H9 (cell line): Measurements from ENCODE around the gene SLC25A4. TPM values are rescaled to one million over a fixed set of nuclear protein-coding genes. Genes with fewer than 3 reads are reported as not detected.

Source experiments
- DNase-seq: peaks from one replicate; pipeline ENCODE4 v3.0.0-alpha.2; 2017
- H2AFZ ChIP-seq: one replicate; pipeline ENCODE4 v1.6.1; 2013; ENCODE audit warnings: mild to moderate bottlenecking, low read length, control low read depth, moderate library complexity
- H2AK5ac ChIP-seq: 2 replicates; pipeline ENCODE4 v1.6.1; 2013; ENCODE audit warnings: low read length, control low read depth, mixed read lengths; ENCODE audit not compliant: insufficient read length
- H2BK120ac ChIP-seq: one replicate; pipeline ENCODE4 v1.6.1; 2013; ENCODE audit warnings: low read depth, mild to moderate bottlenecking, low read length, control low read depth, inconsistent platforms; ENCODE audit not compliant: poor library complexity, severe bottlenecking
- H2BK12ac ChIP-seq: 2 replicates; pipeline ENCODE4 v1.6.1; 2013; ENCODE audit warnings: low read length, control low read depth, mixed read lengths, low read depth; ENCODE audit not compliant: insufficient read length
- H2BK15ac ChIP-seq: 2 replicates; pipeline ENCODE4 v1.6.1; 2013; ENCODE audit warnings: low read depth, low read length, control low read depth
- H2BK20ac ChIP-seq: one replicate; pipeline ENCODE4 v1.6.1; 2013; ENCODE audit warnings: low read depth, mild to moderate bottlenecking, low read length, control low read depth, inconsistent platforms; ENCODE audit not compliant: poor library complexity, severe bottlenecking
- H2BK5ac ChIP-seq: 2 replicates; pipeline ENCODE4 v1.6.1; 2013; ENCODE audit warnings: low read length, control low read depth, mixed read lengths; ENCODE audit not compliant: insufficient read length
- H3K14ac ChIP-seq: 2 replicates; pipeline ENCODE4 v1.6.1; 2013; ENCODE audit warnings: low read length, control low read depth; ENCODE audit not compliant: insufficient read depth
- H3K18ac ChIP-seq: 2 replicates; pipeline ENCODE4 v1.6.1; 2013; ENCODE audit warnings: low read depth, mild to moderate bottlenecking, mixed read lengths, low read length, control low read depth; ENCODE audit not compliant: insufficient read length
- H3K23ac ChIP-seq: 2 replicates; pipeline ENCODE4 v1.6.1; 2013; ENCODE audit warnings: low read length, control low read depth, mixed read lengths, low read depth; ENCODE audit not compliant: insufficient read length
- H3K23me2 ChIP-seq: 2 replicates; pipeline ENCODE4 v1.6.1; 2013; ENCODE audit warnings: low read depth, mild to moderate bottlenecking, mixed read lengths, low read length, control low read depth; ENCODE audit not compliant: insufficient read length, poor library complexity, severe bottlenecking
- H3K27ac ChIP-seq: 2 replicates; pipeline ENCODE4 v1.5.1; 2013; ENCODE audit warnings: low read length, control low read depth, mixed read lengths, low read depth; ENCODE audit not compliant: insufficient read length
- H3K27me3 ChIP-seq: 2 replicates; pipeline ENCODE4 v1.6.1; 2013; ENCODE audit warnings: low read length, control low read depth, inconsistent platforms; ENCODE audit not compliant: insufficient read depth
- H3K4ac ChIP-seq: 2 replicates; pipeline ENCODE4 v1.6.1; 2013; ENCODE audit warnings: low read depth, mild to moderate bottlenecking, control low read depth, inconsistent platforms, low read length, moderate library complexity
- H3K4me1 ChIP-seq: 2 replicates; pipeline ENCODE4 v1.6.1; 2013; ENCODE audit warnings: low read length, control low read depth, inconsistent platforms; ENCODE audit not compliant: insufficient read depth
- H3K4me2 ChIP-seq: 2 replicates; pipeline ENCODE4 v1.6.1; 2013; ENCODE audit warnings: low read length, control low read depth, mixed read lengths; ENCODE audit not compliant: insufficient read length, insufficient read depth
- H3K56ac ChIP-seq: 2 replicates; pipeline ENCODE4 v1.6.1; 2013; ENCODE audit warnings: low read depth, mild to moderate bottlenecking, mixed read lengths, low read length, control low read depth; ENCODE audit not compliant: insufficient read length
- H3K79me1 ChIP-seq: 2 replicates; pipeline ENCODE4 v1.6.1; 2013; ENCODE audit warnings: low read depth, mild to moderate bottlenecking, moderate library complexity, low read length, control low read depth, inconsistent platforms; ENCODE audit not compliant: insufficient read depth, poor library complexity, severe bottlenecking
- H3K79me2 ChIP-seq: 2 replicates; pipeline ENCODE4 v1.6.1; 2013; ENCODE audit warnings: low read length, control low read depth, inconsistent platforms; ENCODE audit not compliant: insufficient read depth
- H3K9ac ChIP-seq: 2 replicates; pipeline ENCODE4 v1.6.1; 2013; ENCODE audit warnings: low read length, control low read depth, mixed read lengths; ENCODE audit not compliant: insufficient read length; ENCODE audit errors: extremely low read depth
- H3K9me3 ChIP-seq: one replicate; pipeline ENCODE4 v1.6.1; 2013; ENCODE audit warnings: low read depth, low read length, inconsistent platforms; ENCODE audit not compliant: control insufficient read depth
- H3T11ph ChIP-seq: one replicate; pipeline ENCODE4 v1.6.1; 2013; ENCODE audit warnings: mild to moderate bottlenecking, low read length, control low read depth, inconsistent platforms
- H4K20me1 ChIP-seq: one replicate; pipeline ENCODE4 v1.6.1; 2013; ENCODE audit not compliant: control insufficient read depth, insufficient read length, insufficient read depth
- H4K5ac ChIP-seq: 2 replicates; pipeline ENCODE4 v1.6.1; 2013; ENCODE audit warnings: low read depth, mild to moderate bottlenecking, mixed read lengths, low read length, control low read depth; ENCODE audit not compliant: insufficient read length
- H4K8ac ChIP-seq: replicated peaks from 2 replicates; pipeline ENCODE4 v1.6.1; 2013; ENCODE audit warnings: low read length, control low read depth, mixed read lengths, low read depth; ENCODE audit not compliant: insufficient read length
- H4K91ac ChIP-seq: 2 replicates; pipeline ENCODE4 v1.6.1; 2013; ENCODE audit warnings: low read depth, mild to moderate bottlenecking, moderate library complexity, mixed read lengths, low read length, control low read depth; ENCODE audit not compliant: insufficient read length
- H3K27ac Mint-ChIP-seq, 3 experiments: 2 replicates in 2 of 3; 3 replicates in 1 of 3; pipeline ENCODE4 v1.8.0; 2020 to 2021; ENCODE audit warnings: mixed read lengths in 3 of 3, mild to moderate bottlenecking in 1 of 3, moderate library complexity in 1 of 3
- H3K27me3 Mint-ChIP-seq: 2 replicates; pipeline ENCODE4 v1.8.0; 2021; ENCODE audit warnings: low read depth, mild to moderate bottlenecking, moderate library complexity, mixed read lengths
- H3K36me3 Mint-ChIP-seq, 3 experiments: 2 replicates in 2 of 3; 3 replicates in 1 of 3; pipeline ENCODE4 v1.8.0; 2020 to 2021; ENCODE audit warnings: low read depth in 3 of 3, mixed read lengths in 3 of 3; ENCODE audit not compliant: insufficient read depth in 1 of 3
- H3K4me1 Mint-ChIP-seq, 2 experiments: 2 replicates each; pipeline ENCODE4 v1.8.0; 2020; ENCODE audit warnings: mixed read lengths in 2 of 2
- H3K4me3 Mint-ChIP-seq, 2 experiments: 2 replicates in 1 of 2; 3 replicates in 1 of 2; pipeline ENCODE4 v1.8.0; 2020 to 2021; ENCODE audit warnings: mild to moderate bottlenecking in 2 of 2, mixed read lengths in 2 of 2, moderate library complexity in 1 of 2
- H3K9me3 Mint-ChIP-seq, 2 experiments: 2 replicates in 1 of 2; 3 replicates in 1 of 2; pipeline ENCODE4 v1.8.0; 2020; ENCODE audit warnings: mild to moderate bottlenecking in 2 of 2, mixed read lengths in 2 of 2, moderate library complexity in 1 of 2
- WGBS: extraction: QIAGEN DNeasy Blood & Tissue Kit; methylation state at CpG from one replicate; pipeline ENCODE4 v1.1.7; 2013; ENCODE audit warnings: missing lambda C conversion rate, low lambda C conversion rate, mixed read lengths; ENCODE audit not compliant: insufficient read length; ENCODE audit errors: extremely low coverage; 5-methylcytosine and 5-hydroxymethylcytosine counted together
- total RNA-seq: library from RNA; stranded (reverse); gene quantifications from 2 replicates; pipeline ENCODE4 v1.2.1, GENCODE V29; 2021
- TF ChIP-seq, protein P1 (sequence below): fragments of 200-600 bp; sonication (generic); conservative IDR thresholded peaks from 3 replicates; pipeline ENCODE4 v1.8.0; 2021; ENCODE audit warnings: antibody characterized with exemption, mild to moderate bottlenecking

Gene SLC25A4
- total RNA-seq, 1 experiment from 2014 or later: 54.4 TPM

- Histone ChIP-seq H3K9ac (no peak overlapping the region), H2BK12ac (no peak overlapping the region)
Observed at GRCh38 chr4:185128272-185129119, 14.6 kb upstream of the SLC25A4 start.

More at GRCh38 chr4:185128272-185129119, 14.6 kb upstream of the SLC25A4 start:
- no peaks in the 10 kb centered on the region for H3K79me1 ChIP-seq
- no peak overlapping the region for H4K8ac ChIP-seq
- no peak overlapping the region for H3K4ac ChIP-seq
- H2BK20ac ChIP-seq: no peak overlapping the region
- no peaks in the 10 kb centered on the region; the same call in 1 of the 2 replicates for H3K4me1 ChIP-seq
- H3K18ac ChIP-seq: peak overlapping the region; percentile 6
- H3K27me3 Mint-ChIP-seq: peaks cover 28% of the 10 kb centered on the region
- H2AK5ac ChIP-seq: no peak overlapping the region
- TF ChIP-seq, protein P1, sequence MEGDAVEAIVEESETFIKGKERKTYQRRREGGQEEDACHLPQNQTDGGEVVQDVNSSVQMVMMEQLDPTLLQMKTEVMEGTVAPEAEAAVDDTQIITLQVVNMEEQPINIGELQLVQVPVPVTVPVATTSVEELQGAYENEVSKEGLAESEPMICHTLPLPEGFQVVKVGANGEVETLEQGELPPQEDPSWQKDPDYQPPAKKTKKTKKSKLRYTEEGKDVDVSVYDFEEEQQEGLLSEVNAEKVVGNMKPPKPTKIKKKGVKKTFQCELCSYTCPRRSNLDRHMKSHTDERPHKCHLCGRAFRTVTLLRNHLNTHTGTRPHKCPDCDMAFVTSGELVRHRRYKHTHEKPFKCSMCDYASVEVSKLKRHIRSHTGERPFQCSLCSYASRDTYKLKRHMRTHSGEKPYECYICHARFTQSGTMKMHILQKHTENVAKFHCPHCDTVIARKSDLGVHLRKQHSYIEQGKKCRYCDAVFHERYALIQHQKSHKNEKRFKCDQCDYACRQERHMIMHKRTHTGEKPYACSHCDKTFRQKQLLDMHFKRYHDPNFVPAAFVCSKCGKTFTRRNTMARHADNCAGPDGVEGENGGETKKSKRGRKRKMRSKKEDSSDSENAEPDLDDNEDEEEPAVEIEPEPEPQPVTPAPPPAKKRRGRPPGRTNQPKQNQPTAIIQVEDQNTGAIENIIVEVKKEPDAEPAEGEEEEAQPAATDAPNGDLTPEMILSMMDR: peak; percentile 48
- peaks cover 8% of the 10 kb centered on the region; the same call in 1 of the 2 replicates for H3K27me3 ChIP-seq
- peak overlapping the region; percentile 72 to 83 for H3K4me3 Mint-ChIP-seq
- peaks cover 5 to 6% of the 10 kb centered on the region in 2 experiments; a peak in 4 of 5 replicates for H3K9me3 Mint-ChIP-seq
- no peaks in the 10 kb centered on the region for H4K20me1 ChIP-seq
- no peak overlapping the region for H2BK5ac ChIP-seq
- no peak overlapping the region for H3K27ac ChIP-seq
- peaks cover 16% of the 10 kb centered on the region for H3K23me2 ChIP-seq
- no peak overlapping the region for H2AFZ ChIP-seq
- no peak overlapping the region for H3K23ac ChIP-seq
- no peak overlapping the region for H3T11ph ChIP-seq
- no peaks in the 10 kb centered on the region for H3K79me2 ChIP-seq
- H2BK120ac ChIP-seq: no peak overlapping the region
- H4K91ac ChIP-seq: no peak overlapping the region
- no CpG with 5 or more reads among the region's 74 CpGs for WGBS
- peaks cover 9 to 10% of the 10 kb centered on the region in 2 experiments for H3K4me1 Mint-ChIP-seq
- no peak overlapping the region for H4K5ac ChIP-seq
- peaks cover 2 to 9% (median 4%) of the 10 kb centered on the region in 3 experiments; a peak in 4 of 7 replicates for H3K36me3 Mint-ChIP-seq
- no peak overlapping the region; a peak in 1 of 7 replicates for H3K27ac Mint-ChIP-seq
- H3K9me3 ChIP-seq: no peaks in the 10 kb centered on the region
- peak overlapping the region; percentile 82 for H3K4me2 ChIP-seq
- no peak overlapping the region for H2BK15ac ChIP-seq
- no peak overlapping the region for H3K56ac ChIP-seq
- peak overlapping the region; percentile 10; the same call in 1 of the 2 replicates for H3K14ac ChIP-seq
- peak; percentile 70 for DNase-seq
